Pons (tissue), 1 donor: Measurements from ENCODE around the gene PIK3CA.
"Not testable (repeated sequence)": the region's sequence is repeated elsewhere in the genome, so short reads cannot be mapped to it uniquely, and the experiment has no call there.

Source experiments
- DNase-seq: peaks from one replicate; pipeline ENCODE4 v3.0.0-alpha.2; 2016; ENCODE audit warnings: low spot score

Gene PIK3CA

GRCh38 chr3:179147873-179148615, at the start of gene PIK3CA:
PIK3CA (plus strand) TSS chr3:179148357; CDS start chr3:179198826, 50,469 bp downstream.
- peak; percentile 100 for DNase-seq

- DNase-seq = no peak
These were observed 49.6 kb upstream of the PIK3CA start for GRCh38 chr3:179098388-179099077.

- no peak for DNase-seq
These were observed 47.5 kb upstream of the PIK3CA start for GRCh38 chr3:179100652-179101051.

GRCh38 chr3:179105881-179106280, 42.3 kb upstream of the PIK3CA start:
- no peak for DNase-seq

GRCh38 chr3:179107617-179108016, 40.5 kb upstream of the PIK3CA start:
- no peak for DNase-seq

- no peak for DNase-seq
These were observed 40.1 kb upstream of the PIK3CA start for GRCh38 chr3:179108086-179108485.

- DNase-seq = no peak
These were observed 34.3 kb upstream of the PIK3CA start for GRCh38 chr3:179113903-179114302.

- DNase-seq = not testable (repeated sequence)
These were observed 32.7 kb upstream of the PIK3CA start for GRCh38 chr3:179115444-179115843.

GRCh38 chr3:179116816-179117215, 31.3 kb upstream of the PIK3CA start:
- DNase-seq = no peak

GRCh38 chr3:179132191-179132890, 15.8 kb upstream of the PIK3CA start:
- DNase-seq = not testable (repeated sequence)

GRCh38 chr3:179133575-179133974, 14.6 kb upstream of the PIK3CA start:
- no peak for DNase-seq

GRCh38 chr3:179136195-179136594, 12.0 kb upstream of the PIK3CA start:
- no peak for DNase-seq

GRCh38 chr3:179141890-179142289, 6.3 kb upstream of the PIK3CA start:
- DNase-seq = no peak

GRCh38 chr3:179146911-179147513, 1.1 kb upstream of the PIK3CA start:
- peak; percentile 94 for DNase-seq

GRCh38 chr3:179147514-179147872, 664 bp upstream of the PIK3CA start:
- no peak for DNase-seq

GRCh38 chr3:179148616-179149405, 654 bp downstream of the PIK3CA start:
- peak; percentile 55 for DNase-seq

GRCh38 chr3:179149406-179149867, 1.3 kb downstream of the PIK3CA start:
- peak; percentile 57 for DNase-seq

- DNase-seq = no peak
These were observed 1.8 kb downstream of the PIK3CA start for GRCh38 chr3:179149951-179150350.

GRCh38 chr3:179150610-179151009, 2.5 kb downstream of the PIK3CA start:
- DNase-seq = no peak

- no peak for DNase-seq
These were observed 3.3 kb downstream of the PIK3CA start for GRCh38 chr3:179151474-179151873.

GRCh38 chr3:179156170-179156569, 8.0 kb downstream of the PIK3CA start:
- no peak for DNase-seq

GRCh38 chr3:179156775-179157174, 8.6 kb downstream of the PIK3CA start:
- no peak for DNase-seq
